Renal pelvis (tissue), 12 donors: ENCODE data around the gene CXCL3. TPM values are rescaled to one million over a fixed set of nuclear protein-coding genes. Genes with fewer than 3 reads are reported as not detected.
"Not testable (repeated sequence)": the region's sequence is repeated elsewhere in the genome, so short reads cannot be mapped to it uniquely, and the experiment has no call there.

Experiments
- DNase-seq: peaks from one replicate; pipeline ENCODE4 v3.0.0-alpha.2; 2013
- long read RNA-seq, 16 experiments: transcript quantifications; one replicate each; lab custom pipeline, GENCODE V29; 2026
- polyA plus RNA-seq, 3 donors: library from polyadenylated mRNA; unstranded; fragments of 120-200 nt; gene quantifications; one replicate each; pipeline ENCODE4 v1.2.1, GENCODE V29; 2013; ENCODE audit not compliant: insufficient read length in 3 of 3

The CXCL3 gene
- under 1 TPM in 1 of 3 donors, not detected in 2; 0.36 TPM for polyA plus RNA-seq
- long read RNA-seq, donor 1, result 0 reads
- long read RNA-seq, donor 2, result 0 reads
- long read RNA-seq, donor 3, result 0 reads
- long read RNA-seq, donor 4, result 0 reads
- long read RNA-seq, donor 5, result 0 reads
- long read RNA-seq, donor 6, result 0 reads
- long read RNA-seq, donor 7, result 0 reads
- long read RNA-seq, donor 8, result 0 reads
- long read RNA-seq, donor 9, result 0 reads
- long read RNA-seq, donor 10, result 0 reads
- long read RNA-seq, donor 11, result 0 reads
- long read RNA-seq, donor 12, result 0 reads
- long read RNA-seq, donor 13, result 0 reads
- long read RNA-seq, donor 14, result 0 reads
- long read RNA-seq, donor 15, partial matches to known transcripts, result 0 of 3 reads
- long read RNA-seq, donor 15, other reads (novel, unspliced or antisense), result 0 of 3 reads
- long read RNA-seq, donor 16, result 0 reads

DNA sequence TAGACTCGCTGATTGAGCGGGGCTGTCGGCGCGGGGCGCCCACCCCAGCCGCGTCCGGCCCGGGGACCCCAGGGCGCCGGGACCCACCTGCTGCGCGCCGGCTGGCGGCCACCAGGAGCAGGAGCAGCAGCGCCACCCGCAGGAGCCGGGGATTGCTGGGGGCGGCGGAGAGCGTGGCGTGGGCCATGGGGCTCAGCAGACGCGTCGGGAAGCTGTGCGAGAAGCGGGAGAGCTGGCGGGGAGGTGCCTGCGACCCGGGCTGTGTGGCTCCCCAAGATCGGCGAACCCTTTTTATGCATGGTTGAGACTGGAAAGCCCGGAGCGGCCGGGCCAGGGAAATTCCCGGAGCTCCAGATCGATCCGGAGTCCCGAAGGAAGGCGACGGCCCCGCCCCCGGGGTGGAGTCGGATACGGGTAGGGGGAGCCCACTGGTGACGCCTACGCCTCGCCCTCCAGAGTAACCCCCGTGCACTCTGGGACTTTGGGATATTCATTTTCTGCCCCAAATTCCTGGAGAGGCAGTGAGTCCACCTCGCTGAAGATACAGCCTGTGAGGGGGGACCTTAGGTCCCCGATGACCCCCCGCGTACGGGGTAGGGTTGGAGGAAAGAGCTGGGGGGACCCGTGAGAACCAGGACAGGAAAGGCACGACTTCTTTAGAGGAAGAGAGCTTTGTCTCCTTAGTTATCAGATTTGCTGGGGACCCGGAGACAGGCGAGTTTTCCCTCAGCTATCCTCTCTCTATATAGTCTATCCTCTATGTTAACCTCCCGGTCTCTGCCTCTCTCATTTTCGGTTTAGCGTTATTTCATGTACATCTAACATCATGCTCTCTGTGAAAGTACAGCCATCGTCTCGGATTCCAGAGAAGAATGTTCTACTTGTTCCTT, at the start of gene CXCL3:
Gene CXCL3, minus strand, starts transcription at position 265 of the 890 bp plus-strand sequence. Its CDS starts 78 bp downstream, at position 187.
- DNase-seq, result peak; percentile 35

DNA sequence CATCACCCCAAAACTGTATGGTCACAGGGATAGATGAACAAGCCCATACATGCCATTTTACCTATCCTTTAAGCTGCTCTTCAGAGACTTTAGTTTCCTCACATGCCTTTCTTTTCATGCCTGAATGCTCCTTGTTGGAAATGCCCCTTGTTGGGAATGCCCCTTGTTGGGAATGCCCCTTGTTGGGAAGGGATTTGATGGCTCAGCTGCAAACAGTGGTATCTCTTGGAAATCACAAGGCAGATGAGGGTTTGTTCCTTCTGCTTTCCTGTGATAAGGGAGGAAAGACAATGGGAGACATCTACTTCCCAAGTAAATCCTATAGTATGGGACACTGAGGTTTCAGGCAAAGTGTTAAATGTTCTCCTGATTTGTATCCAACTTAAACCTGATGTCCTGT, 49.0 kb upstream of the CXCL3 start:
- DNase-seq, result no peak

DNA sequence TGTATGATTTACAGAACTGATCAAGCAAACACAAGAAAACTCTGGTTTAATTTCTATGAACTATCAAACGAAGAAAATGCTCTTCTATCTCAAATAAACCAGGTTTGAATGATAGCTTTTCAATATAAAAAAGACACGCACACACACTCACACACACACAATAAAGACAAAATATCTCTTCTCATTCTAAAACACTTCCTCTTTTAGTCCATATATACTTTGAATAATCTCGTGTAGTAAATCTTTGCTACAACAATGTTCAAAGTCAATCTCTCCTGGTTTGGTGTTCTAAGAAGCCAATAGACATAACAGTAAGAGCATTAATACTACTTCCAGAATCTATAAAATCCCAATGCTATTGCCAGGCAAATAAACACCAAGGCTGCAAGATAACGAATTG, 47.2 kb upstream of the CXCL3 start:
- DNase-seq, result no peak

DNA sequence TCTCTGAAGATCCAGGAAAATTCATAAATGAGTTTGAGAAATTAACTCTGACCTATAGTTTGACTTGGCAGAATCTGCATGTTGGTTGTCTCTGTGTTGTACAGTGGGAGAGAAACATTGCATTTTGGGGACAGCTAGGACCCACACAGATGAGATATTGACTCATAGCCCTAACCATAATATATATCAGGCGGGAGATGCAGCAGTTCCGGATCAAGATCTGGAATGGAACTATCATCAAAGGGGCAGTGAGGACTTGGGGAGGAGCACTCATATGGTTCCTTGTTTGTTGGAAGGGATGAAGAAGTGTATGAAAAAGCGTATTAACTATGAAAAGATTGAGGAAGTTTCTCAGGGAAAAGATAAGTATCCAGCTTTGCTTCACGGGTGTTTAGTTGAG, 46.5 kb upstream of the CXCL3 start:
- DNase-seq, result no peak

DNA sequence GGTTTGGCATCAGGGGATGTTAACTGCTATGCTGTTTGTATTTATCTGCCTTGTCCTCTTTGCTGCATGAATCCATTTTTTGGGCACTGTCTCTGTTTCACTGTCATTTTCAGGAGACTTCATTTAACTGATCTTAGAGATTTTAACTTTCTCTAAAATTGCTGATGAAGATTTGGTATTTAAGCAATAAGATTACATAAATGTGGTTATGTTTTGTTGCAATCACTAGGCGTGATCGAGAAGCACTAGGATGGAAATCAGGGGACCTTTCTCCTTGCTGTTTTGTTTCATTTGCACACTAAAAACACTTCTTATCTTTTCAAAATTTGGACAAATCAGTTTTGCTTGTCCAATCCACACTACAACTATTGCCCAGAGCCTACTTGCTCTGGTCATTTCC, 45.1 kb upstream of the CXCL3 start:
- DNase-seq, result no peak

DNA sequence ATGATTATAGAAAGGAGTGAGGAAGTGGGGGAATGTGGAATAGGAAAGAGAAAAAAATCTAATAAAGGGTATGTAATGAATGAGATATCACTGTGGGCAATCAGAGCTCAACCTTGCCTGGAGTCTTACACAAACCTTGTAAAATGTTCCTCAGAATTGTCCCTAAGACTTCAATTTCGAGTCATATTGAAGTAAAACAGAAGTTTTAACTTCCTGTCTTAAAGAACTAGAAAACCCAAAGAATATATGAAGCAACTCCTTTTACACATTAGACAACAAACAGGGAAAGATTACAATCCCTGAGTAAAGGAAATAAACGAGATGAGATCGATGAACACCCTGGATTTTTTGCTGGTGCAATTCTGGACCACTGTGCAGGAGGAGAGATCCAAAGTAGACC, 42.5 kb upstream of the CXCL3 start:
- no peak for DNase-seq

DNA sequence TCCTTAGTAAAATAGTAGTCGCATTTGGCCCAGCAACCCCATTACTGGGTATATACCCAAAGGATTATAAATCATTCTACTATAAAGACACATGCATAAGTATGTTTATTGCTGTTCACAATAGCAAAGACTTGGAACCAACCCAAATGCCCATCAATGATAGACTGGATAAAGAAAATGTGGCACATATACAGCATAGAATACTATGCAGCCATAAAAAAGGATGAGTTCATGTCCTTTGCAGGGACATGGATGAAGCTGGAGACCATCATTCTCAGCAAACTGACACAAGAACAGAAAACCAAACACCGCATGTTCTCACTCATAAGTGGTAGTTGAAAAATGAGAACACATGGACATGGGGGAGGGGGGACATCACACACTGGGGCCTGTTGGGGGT, 41.9 kb upstream of the CXCL3 start:
- DNase-seq, result not testable (repeated sequence)

DNA sequence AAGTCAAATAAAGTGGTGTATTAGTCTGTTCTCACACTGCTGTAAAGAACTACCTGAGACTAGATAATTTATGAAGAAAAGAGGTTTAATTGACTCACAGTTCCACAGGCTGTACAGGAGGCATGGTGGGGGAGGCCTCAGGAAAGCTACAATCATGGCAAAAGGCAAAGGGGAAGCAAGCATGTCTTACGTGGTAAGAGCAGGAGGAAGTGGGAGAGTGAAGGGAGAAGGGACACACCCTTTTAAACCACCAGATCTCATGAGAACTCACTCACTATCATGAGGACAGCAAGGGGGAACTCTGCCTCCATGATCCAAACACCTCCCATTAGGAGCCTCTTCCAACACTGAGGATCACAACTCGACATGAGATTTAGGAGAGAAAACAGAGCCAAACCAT, 40.5 kb upstream of the CXCL3 start:
- not testable (repeated sequence) for DNase-seq

DNA sequence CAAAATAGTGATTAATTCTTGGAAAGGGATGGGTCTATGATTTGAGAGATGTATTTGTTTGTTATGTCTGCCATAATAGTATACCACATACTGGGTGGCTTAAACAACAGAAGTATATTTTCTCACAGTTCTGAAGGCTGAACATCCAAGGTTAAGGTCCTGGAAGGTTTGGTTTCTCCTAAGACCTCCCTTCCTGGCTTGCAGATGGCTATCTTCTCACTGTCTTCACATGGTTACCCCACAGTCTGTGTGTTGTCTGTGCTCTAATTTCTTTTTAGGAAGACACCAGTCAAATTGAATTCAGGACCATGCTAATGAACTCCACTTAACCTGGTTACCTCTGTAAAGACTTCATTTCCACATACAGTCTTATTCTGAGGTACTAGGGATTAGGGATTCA, 34.9 kb upstream of the CXCL3 start:
- DNase-seq, result no peak

DNA sequence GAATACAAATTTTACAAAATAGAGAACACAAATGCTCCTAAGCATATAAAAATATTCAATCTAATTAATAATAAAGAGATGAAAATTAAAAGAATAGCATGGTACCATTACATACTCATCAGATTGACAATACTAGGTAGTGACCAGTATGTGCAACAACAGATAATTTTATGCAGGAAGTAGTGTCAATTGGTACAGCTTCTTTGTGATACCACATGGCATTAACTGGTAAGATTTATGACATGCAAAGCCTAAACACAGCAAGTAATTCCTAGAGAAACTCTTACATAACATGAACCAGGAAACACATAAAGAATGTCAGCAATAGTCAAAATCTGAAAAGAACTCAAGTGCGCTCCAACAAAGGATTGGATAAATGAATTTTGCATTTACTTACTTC, 34.2 kb upstream of the CXCL3 start:
- no peak for DNase-seq

DNA sequence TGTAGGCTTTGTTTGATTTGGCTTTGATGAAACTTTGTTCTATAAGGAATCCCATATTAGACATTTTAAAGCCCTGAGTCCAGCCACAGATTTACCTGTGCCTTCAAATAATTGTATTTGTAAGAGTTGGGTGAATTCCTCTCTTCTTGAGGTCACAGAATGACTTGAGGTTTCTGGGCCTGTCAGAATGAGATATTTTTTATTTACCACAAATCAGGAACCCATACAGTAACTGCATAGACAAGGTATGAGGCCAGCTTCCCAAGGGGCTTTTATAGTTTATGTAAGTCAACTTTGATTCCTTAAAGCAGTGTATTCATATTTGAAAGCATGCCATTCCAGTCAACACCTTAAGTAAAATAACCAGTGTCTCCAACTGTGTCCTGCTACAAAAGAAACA, 29.1 kb upstream of the CXCL3 start:
- no peak for DNase-seq

DNA sequence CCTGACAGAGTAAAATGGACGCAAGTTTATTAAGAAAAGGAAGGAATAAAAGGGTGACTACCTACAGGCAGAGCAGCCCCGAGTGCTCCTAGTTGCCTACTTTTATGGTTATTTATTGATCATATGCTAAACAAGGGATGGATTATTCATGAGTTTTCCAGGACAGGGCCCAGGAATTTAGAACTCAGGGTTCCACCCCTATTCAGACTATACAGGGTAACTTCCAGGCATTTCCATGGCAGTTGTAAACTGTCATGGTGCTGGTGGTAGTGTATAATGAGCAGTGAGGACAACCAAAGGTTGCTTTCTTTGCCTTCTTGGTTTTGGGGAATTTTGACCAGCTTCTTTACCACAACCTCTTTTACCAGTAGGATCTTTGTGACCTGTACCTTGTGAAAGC, 27.7 kb upstream of the CXCL3 start:
- no peak for DNase-seq

DNA sequence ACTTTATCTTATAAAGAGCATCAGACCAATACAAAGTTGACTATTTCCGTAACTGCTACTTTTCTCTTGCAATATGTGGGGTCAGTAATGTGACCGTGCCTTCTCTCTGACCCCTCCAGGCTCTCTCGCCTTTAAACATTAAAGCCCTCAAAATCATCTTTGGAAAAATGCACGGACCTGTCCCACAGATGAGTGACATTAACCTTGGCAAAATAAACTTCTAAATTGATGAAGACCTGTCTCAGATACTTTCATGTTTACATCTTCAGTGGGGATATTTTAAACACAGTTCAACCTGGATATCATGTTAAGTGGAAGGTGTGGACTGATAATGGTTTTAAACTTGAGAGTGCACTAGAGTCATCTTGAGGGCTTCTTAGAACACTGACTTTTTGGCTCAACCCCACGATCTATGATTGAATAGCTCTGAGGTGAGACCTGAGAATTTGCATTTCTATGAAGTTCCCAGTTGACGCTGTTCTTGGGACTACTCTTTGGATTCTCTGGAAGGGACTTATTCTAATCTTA, 26.7 kb upstream of the CXCL3 start:
- DNase-seq, result no peak

DNA sequence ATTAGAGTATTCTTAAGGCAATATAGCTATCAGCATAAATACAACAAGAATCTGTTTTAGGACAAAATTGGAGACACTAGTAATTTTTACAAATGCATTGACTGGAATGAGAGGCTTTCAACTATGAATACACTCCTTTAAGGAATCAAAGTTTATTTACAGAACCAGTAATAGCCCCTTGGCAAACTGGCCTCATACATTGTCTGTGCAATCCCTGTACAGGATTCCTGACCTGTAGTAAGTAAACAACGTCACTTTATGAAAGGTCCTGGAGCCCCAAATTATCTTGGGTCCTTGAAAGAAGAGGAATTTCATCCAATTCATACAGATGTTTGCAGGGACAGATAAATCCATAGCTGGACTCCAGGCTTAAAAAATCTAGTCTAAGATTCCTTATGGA, 25.4 kb upstream of the CXCL3 start:
- no peak for DNase-seq

DNA sequence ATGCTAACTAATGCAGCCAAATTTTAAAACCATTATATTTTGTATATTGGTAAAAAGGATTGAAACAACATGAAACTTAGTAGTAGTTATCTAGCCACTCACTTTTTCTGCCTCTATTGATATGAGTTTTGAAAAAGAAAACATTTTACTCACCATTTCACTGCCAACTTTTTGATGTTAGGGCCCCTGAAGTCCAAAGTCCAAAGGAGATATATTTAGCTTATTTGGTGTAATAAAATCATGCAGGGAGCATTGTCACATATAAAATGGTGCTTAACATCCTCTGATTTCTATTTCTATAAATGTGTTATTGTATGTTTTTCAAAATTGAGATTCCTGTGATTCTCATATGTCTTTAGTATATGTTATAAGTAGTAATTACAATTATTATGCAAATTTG, 24.5 kb upstream of the CXCL3 start:
- DNase-seq, result no peak

DNA sequence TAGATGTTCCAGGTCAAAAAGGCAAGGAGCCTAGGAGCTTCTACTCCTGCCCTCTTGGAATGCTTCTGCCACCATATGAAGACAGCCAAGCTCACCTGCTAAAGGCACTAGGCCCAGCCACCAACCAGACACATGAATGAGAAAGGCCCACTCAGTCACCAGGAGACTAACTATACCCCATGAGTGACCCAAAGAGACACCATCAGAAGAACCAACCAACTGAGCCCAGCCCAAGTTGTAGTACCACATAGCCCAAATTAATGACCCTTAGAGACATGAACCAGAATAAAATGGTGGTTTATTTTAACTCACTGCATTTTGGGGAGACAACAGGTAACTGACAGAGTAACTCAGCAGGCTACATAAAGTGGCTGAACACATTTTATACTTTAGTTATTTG, 22.9 kb upstream of the CXCL3 start:
- no peak for DNase-seq

DNA sequence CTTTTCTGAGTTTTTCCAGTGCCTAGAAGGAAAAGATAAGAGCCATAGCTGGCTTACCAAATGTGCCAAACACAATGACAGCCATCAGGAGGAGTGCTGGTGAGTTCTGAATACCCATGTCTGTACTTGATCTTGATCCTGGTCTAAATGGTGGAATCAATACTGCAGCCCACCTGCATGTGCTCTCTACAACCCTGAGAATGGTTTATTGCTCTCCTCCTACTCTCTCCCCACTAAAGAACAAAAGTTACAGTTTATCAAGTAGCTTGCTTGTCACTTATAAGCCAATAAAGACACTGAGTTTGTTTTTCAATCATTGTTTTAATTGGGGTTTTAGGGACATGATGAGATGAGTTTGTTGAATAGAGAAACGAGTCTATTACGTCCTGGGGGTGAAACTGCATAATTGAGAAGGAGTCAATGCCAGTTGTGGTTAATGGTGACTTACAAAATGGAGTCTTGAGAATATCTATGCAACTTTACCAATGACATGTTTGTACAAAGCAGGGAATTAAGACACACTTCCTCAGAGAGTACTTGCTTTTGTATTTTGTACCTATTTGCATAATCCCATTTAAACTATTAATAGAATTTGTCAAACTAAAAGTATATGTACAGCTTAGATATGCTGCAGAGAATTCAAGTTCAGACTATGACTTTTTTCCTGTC, 20.8 kb upstream of the CXCL3 start:
- DNase-seq, result no peak

DNA sequence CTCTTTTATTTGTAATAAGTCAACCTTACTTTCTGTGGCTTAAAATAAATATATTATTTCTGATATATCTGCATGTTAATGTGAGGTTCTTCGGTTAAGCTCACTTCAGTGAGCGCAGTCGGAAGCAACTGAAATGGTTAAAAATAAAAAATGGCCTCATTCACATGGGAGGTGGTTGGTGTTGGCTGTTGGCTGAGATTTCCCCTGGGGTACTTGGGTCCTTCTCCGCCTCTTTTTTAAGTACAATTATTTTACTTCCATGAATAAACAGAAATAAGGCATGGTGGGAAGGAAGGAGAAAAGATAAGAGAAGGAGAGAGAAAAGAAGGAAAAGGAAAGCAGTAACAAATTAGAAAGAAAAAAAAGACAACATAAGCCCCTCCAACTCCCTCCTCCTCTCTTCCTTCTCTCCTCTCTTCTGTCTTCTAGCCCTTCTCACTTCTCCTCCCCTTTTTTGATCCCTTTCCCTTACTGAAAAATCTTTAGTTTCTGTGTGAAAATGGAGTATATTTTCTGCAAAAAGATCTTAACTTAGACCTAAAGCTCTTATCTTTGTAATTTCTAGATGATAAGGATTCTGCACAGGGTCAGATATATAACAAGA, 19.7 kb upstream of the CXCL3 start:
- DNase-seq, result no peak

DNA sequence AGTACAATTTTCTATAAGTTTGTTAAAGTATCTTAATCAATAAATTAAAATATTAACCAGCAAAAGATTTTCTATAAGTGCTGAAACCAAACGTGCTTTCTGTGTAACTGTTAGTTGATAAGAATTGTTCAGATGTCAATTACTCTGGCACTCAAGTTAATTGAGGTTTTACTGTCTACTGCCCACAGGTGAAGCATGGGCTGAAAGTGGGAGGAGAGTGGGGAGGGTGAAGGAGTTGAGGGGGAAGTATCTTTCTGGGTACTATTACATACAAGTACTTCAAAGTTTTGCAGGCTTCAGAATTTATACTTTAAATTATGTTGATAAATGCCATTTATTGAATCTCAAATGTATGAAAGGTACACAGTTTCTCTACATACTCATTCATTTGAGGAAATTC, 19.1 kb upstream of the CXCL3 start:
- DNase-seq, result no peak

DNA sequence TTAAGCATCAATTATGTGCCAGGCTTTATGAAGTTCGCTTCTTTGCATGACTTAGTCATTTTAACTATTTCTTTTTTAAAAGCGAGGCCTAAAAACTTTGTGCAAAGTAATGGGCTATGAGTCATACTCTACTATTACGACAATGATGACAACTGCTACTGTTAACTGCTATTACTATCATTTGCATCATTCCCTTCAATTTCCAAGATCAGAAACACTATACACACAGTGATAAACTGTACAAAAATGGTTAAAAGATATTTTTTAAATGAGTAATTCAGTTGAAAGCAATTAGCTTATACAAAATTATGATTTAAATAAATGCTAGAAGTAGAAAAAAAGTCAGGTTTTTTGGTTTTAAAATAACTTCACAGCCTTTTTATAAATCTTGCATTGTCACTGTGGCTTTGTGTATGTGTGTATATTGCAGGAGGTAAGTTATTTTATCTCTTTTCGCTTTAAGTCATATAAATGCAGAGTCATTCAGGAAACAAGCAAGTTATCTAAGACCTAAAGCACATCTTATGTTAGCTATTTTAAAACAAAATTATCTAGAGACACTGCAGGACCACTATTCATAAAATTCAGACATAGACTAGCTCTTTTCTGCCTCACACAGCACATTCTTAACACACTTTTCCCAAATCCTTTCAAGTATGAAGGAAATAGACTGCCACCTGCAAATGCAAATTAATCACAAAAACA, 18.5 kb upstream of the CXCL3 start:
- no peak for DNase-seq
